ENCODE data around the gene GPR84. TPM values are rescaled to one million over a fixed set of nuclear protein-coding genes. Genes with fewer than 3 reads are reported as not detected.

GPR84 gene
- total and polyA plus RNA-seq, 9 of the 15 experiments (the other 6 are each of a cell fraction or from before 2014, with no cell fraction given): 0.07 to 0.18 (median 0.11) TPM; not detected in 5

DNA sequence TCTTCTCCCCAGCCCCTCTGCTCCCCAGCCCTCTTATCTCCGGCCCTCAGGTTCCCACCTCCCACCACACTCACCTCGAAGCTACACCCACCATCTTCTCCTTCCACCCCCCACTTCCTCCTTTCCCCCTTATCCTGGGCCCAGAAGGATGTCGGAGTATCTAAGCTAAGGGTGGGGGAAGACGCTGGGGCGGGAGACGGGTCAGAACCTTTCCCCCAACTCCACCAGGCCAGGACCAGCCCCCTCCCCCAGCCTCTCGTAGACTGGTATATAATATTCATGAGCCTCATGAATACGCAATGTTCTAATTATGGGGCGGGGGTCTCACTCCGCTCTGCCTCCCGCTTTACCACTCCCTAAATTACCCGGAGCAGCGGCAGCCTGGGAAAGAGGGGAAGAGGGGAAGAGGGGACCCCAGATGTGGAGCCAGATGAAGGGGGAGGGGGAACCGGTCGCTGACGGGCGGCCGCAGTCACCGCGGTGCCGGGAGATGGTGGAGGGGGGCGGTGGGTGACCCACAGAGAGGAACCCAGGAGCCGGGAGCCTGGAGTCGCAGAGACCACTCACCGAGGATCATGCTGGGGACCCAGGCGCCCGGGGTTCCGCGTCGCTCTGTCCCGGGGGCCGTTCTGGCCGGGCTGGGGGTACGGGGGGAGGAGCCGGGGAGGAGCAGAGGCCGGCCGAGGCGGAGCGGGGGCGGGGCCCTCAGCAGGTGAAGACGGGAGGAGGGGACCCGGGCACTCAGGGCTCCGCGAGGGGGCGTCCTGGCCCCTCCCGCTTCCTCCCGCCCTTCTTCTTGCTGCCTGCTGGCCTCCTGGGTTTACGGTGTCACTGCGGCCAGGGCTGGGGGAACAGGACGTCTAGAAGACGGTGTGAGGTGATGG, 26.6 kb upstream of the GPR84 start (continued):
- TF ChIP-seq, protein P1, sequence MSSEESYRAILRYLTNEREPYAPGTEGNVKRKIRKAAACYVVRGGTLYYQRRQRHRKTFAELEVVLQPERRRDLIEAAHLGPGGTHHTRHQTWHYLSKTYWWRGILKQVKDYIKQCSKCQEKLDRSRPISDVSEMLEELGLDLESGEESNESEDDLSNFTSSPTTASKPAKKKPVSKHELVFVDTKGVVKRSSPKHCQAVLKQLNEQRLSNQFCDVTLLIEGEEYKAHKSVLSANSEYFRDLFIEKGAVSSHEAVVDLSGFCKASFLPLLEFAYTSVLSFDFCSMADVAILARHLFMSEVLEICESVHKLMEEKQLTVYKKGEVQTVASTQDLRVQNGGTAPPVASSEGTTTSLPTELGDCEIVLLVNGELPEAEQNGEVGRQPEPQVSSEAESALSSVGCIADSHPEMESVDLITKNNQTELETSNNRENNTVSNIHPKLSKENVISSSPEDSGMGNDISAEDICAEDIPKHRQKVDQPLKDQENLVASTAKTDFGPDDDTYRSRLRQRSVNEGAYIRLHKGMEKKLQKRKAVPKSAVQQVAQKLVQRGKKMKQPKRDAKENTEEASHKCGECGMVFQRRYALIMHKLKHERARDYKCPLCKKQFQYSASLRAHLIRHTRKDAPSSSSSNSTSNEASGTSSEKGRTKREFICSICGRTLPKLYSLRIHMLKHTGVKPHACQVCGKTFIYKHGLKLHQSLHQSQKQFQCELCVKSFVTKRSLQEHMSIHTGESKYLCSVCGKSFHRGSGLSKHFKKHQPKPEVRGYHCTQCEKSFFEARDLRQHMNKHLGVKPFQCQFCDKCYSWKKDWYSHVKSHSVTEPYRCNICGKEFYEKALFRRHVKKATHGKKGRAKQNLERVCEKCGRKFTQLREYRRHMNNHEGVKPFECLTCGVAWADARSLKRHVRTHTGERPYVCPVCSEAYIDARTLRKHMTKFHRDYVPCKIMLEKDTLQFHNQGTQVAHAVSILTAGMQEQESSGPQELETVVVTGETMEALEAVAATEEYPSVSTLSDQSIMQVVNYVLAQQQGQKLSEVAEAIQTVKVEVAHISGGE (CRISPR knock-in tag; IDR thresholded peaks at IDR 0.05): no peak
- no peak for TF ChIP-seq SREBF1 (IDR thresholded peaks at IDR 0.05; ENCODE audit: borderline replicate concordance, low read depth, low read length)
- TF ChIP-seq JUN (IDR thresholded peaks at IDR 0.05; ENCODE audit: borderline replicate concordance, low read depth, low read length): no peak
- TF ChIP-seq JUN (CRISPR knock-in tag; IDR thresholded peaks at IDR 0.05; ENCODE audit: borderline replicate concordance): no peak
- no peak for TF ChIP-seq RBM22 (IDR thresholded peaks at IDR 0.05; ENCODE audit: low read depth, low read length, poor library complexity, severe bottlenecking)
- TF ChIP-seq KAT2B (IDR thresholded peaks at IDR 0.05; ENCODE audit: low read depth, low read length): no peak
- no peak for TF ChIP-seq CREB1 (IDR thresholded peaks at IDR 0.05)
- TF ChIP-seq CREB1 (CRISPR knock-in tag; IDR thresholded peaks at IDR 0.05): no peak
- no peak for TF ChIP-seq PRPF4 (IDR thresholded peaks at IDR 0.05; ENCODE audit: insufficient read depth, low read depth, low read length, poor library complexity, severe bottlenecking)
- TF ChIP-seq JUND (IDR thresholded peaks at IDR 0.05; ENCODE audit: borderline replicate concordance, low read depth, low read length): 0 out of 2 replicates have a peak, but pooled peaks have one; percentile 31
- TF ChIP-seq JUND (tag; IDR thresholded peaks at IDR 0.05; ENCODE audit: borderline replicate concordance, low read depth, low read length): no peak; the same call in 2 of the 3 replicates
- no peak for TF ChIP-seq ZNF717 (CRISPR knock-in tag; IDR thresholded peaks at IDR 0.05)
- TF ChIP-seq, protein P2, sequence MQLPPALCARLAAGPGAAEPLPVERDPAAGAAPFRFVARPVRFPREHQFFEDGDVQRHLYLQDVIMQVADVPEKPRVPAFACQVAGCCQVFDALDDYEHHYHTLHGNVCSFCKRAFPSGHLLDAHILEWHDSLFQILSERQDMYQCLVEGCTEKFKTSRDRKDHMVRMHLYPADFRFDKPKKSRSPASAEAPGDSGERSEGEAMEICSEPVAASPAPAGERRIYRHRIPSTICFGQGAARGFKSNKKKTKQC (CRISPR knock-in tag; IDR thresholded peaks at IDR 0.05): no peak
- TF ChIP-seq MCM5 (IDR thresholded peaks at IDR 0.05; ENCODE audit: low read depth): no peak
- no peak for TF ChIP-seq POLR3G (IDR thresholded peaks at IDR 0.05; ENCODE audit: extremely low read depth, insufficient read length, insufficient replicate concordance)
- no peak for TF ChIP-seq ZNF561 (CRISPR knock-in tag; conservative IDR thresholded peaks at IDR 0.05)
- TF ChIP-seq, protein P3, sequence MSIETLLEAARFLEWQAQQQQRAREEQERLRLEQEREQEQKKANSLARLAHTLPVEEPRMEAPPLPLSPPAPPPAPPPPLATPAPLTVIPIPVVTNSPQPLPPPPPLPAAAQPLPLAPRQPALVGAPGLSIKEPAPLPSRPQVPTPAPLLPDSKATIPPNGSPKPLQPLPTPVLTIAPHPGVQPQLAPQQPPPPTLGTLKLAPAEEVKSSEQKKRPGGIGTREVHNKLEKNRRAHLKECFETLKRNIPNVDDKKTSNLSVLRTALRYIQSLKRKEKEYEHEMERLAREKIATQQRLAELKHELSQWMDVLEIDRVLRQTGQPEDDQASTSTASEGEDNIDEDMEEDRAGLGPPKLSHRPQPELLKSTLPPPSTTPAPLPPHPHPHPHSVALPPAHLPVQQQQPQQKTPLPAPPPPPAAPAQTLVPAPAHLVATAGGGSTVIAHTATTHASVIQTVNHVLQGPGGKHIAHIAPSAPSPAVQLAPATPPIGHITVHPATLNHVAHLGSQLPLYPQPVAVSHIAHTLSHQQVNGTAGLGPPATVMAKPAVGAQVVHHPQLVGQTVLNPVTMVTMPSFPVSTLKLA (conservative IDR thresholded peaks at IDR 0.05): peak in 1 of 2 experiments; percentile 12; a peak in 1 of 4 replicates
- TF ChIP-seq, protein P4, sequence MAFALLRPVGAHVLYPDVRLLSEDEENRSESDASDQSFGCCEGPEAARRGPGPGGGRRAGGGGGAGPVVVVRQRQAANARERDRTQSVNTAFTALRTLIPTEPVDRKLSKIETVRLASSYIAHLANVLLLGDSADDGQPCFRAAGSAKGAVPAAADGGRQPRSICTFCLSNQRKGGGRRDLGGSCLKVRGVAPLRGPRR (CRISPR knock-in tag; IDR thresholded peaks at IDR 0.05): no peak
- no peak for TF ChIP-seq HMG20A (CRISPR knock-in tag; conservative IDR thresholded peaks at IDR 0.05)
- no peak for TF ChIP-seq NCOA6 (IDR thresholded peaks at IDR 0.05)
- TF ChIP-seq RAD51 (IDR thresholded peaks at IDR 0.05; ENCODE audit: borderline replicate concordance, low read depth): no peak

All from K562 (cell line).